ENCODE data around the gene PLCXD1.

DNA sequence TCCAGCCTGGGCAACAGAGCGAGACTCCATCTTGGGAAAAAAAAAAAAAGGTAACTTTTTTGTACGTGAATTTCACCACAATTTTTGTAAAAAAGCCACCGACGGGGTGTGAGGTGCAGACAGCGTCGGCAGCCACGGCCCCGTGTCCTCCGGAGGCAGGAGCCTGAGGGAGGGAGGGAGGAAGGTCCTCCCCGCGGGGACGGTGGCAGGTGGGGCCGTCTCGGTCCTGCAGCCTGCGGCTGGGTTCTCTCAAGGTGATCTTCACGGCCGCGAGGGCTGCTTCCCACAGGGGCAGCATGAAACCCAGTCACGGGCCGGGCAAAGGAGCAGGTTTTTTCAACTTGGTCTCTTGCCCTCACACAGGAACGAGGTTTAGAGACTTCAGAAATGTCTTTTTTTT, 14.0 kb downstream of the PLCXD1 start:
- TF ChIP-seq, protein P1, sequence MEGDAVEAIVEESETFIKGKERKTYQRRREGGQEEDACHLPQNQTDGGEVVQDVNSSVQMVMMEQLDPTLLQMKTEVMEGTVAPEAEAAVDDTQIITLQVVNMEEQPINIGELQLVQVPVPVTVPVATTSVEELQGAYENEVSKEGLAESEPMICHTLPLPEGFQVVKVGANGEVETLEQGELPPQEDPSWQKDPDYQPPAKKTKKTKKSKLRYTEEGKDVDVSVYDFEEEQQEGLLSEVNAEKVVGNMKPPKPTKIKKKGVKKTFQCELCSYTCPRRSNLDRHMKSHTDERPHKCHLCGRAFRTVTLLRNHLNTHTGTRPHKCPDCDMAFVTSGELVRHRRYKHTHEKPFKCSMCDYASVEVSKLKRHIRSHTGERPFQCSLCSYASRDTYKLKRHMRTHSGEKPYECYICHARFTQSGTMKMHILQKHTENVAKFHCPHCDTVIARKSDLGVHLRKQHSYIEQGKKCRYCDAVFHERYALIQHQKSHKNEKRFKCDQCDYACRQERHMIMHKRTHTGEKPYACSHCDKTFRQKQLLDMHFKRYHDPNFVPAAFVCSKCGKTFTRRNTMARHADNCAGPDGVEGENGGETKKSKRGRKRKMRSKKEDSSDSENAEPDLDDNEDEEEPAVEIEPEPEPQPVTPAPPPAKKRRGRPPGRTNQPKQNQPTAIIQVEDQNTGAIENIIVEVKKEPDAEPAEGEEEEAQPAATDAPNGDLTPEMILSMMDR (IDR thresholded peaks at IDR 0.05): no peak
- no peak for TF ChIP-seq POLR2A (IDR thresholded peaks at IDR 0.05)

Measured in prostate gland (tissue), 2 donors.